SK-N-SH (cell line): ENCODE results near the gene MYLK. TPM values are rescaled to one million over a fixed set of nuclear protein-coding genes. Genes with fewer than 3 reads are reported as not detected.

ENCODE experiments used
- CTCF ChIA-PET: fragments of 300-600, 350-600 bp; formaldehyde crosslinking; extraction: SDS; loops from one replicate; lab custom pipeline; 2021; lab: Yijun Ruan, JAX
- POLR2A ChIA-PET: fragments of 350-600 bp; sonication (Branson Sonifier 250); formaldehyde crosslinking; extraction: SDS; loops from one replicate; lab custom pipeline; 2020; ENCODE audit warnings: antibody characterized with exemption, inconsistent platforms; lab: Yijun Ruan, JAX
- DNase-seq: peaks from one replicate; pipeline ENCODE4 v3.0.0; 2012
- H2AFZ ChIP-seq: fragments of 200-600 bp; sonication (generic); 2 replicates; pipeline ENCODE4 v1.8.1; 2016; ENCODE audit warnings: antibody characterized with exemption, mild to moderate bottlenecking, low read depth
- H3F3A ChIP-seq: fragments of 200-600 bp; sonication (generic); replicated peaks from 2 replicates; pipeline ENCODE3; 2016; ENCODE audit warnings: antibody characterized with exemption, mild to moderate bottlenecking; ENCODE audit not compliant: insufficient read depth
- H3K27ac ChIP-seq, 2 experiments: fragments of 200-500 bp in 1 of 2; fragments of 200-600 bp in 1 of 2; sonication (Bioruptor generic) in 1 of 2; sonication (generic), shearing (Covaris generic) in 1 of 2; 2 replicates each; pipeline versions ENCODE4 v1.5.1 to v1.6.1; 2014 to 2016; ENCODE audit warnings: low read depth in 2 of 2, inconsistent platforms in 1 of 2, low read length in 1 of 2, mild to moderate bottlenecking in 1 of 2, mixed read lengths in 1 of 2
- H3K27me3 ChIP-seq: fragments of 200-600 bp; sonication (generic), shearing (Covaris generic); 2 replicates; pipeline ENCODE4 v1.6.1; 2016; ENCODE audit warnings: mixed run types; ENCODE audit not compliant: insufficient read depth
- H3K36me3 ChIP-seq, 2 experiments: fragments of 200-500 bp in 1 of 2; fragments of 200-600 bp in 1 of 2; sonication (Bioruptor generic) in 1 of 2; sonication (generic) in 1 of 2; replicated peaks in 1 of 2; 2 replicates each; pipeline versions ENCODE3 to v1.5.1; 2014 to 2016; ENCODE audit warnings: low read length in 1 of 2, mild to moderate bottlenecking in 1 of 2; ENCODE audit not compliant: insufficient read depth in 2 of 2, control insufficient read depth in 1 of 2
- H3K4me1 ChIP-seq, 2 experiments: fragments of 200-500 bp in 1 of 2; fragments of 200-600 bp in 1 of 2; sonication (Bioruptor generic) in 1 of 2; sonication (generic), shearing (Covaris generic) in 1 of 2; 2 replicates each; pipeline versions ENCODE4 v1.5.1 to v1.6.1; 2014 to 2016; ENCODE audit warnings: low read depth in 1 of 2, low read length in 1 of 2, mixed run types in 1 of 2; ENCODE audit not compliant: insufficient read depth in 2 of 2, control insufficient read depth in 1 of 2
- H3K4me2 ChIP-seq: fragments of 200-600 bp; sonication (generic), shearing (Covaris generic); 2 replicates; pipeline ENCODE4 v1.6.1; 2017; ENCODE audit warnings: mixed run types
- H3K4me3 ChIP-seq, 2 experiments: fragments of 200-500 bp in 1 of 2; fragments of 200-600 bp in 1 of 2; sonication (Bioruptor generic) in 1 of 2; sonication (generic), shearing (Covaris generic) in 1 of 2; 2 replicates each; pipeline versions ENCODE4 v1.5.1 to v1.8.1; 2014 to 2016; ENCODE audit warnings: low read depth in 2 of 2, inconsistent platforms in 1 of 2, low read length in 1 of 2, mild to moderate bottlenecking in 1 of 2, mixed read lengths in 1 of 2, moderate library complexity in 1 of 2
- H3K79me2 ChIP-seq: fragments of 200-600 bp; sonication (generic); 2 replicates; pipeline ENCODE4 v1.8.1; 2017; ENCODE audit warnings: mild to moderate bottlenecking; ENCODE audit not compliant: insufficient read depth
- H3K9ac ChIP-seq: fragments of 200-600 bp; sonication (generic); 2 replicates; pipeline ENCODE4 v1.6.1; 2017; ENCODE audit warnings: mixed run types
- H3K9me2 ChIP-seq: fragments of 200-600 bp; sonication (generic); 2 replicates; pipeline ENCODE4 v1.6.1; 2017; ENCODE audit warnings: mixed run types
- H3K9me3 ChIP-seq: fragments of 200-600 bp; sonication (generic); 2 replicates; pipeline ENCODE4 v1.6.1; 2017; ENCODE audit warnings: mixed run types, mild to moderate bottlenecking, moderate library complexity
- H4K20me1 ChIP-seq: fragments of 200-600 bp; sonication (generic); 2 replicates; pipeline ENCODE4 v1.6.1; 2017; ENCODE audit warnings: mild to moderate bottlenecking, mixed run types; ENCODE audit not compliant: insufficient read depth
- EP300 ChIP-seq, 2 experiments: IDR thresholded peaks; 2 replicates each; pipeline versions ENCODE4 v1.4.0 to v1.6.1; 2012; ENCODE audit warnings: borderline replicate concordance in 1 of 2, low read depth in 1 of 2, low read length in 1 of 2
- FOSL2 ChIP-seq: IDR thresholded peaks from 2 replicates; pipeline ENCODE4 v1.4.0; 2012; ENCODE audit warnings: low read depth, mild to moderate bottlenecking, moderate library complexity, borderline replicate concordance
- FOXJ3 ChIP-seq: sonication (generic); formaldehyde crosslinking; IDR thresholded peaks from 2 replicates; pipeline ENCODE4 v1.5.1; 2020; ENCODE audit warnings: mild to moderate bottlenecking, missing genetic modification reagents
- GABPA ChIP-seq: IDR thresholded peaks from 2 replicates; pipeline ENCODE4 v1.4.0; 2012; ENCODE audit warnings: low read depth, mild to moderate bottlenecking
- GATA2 ChIP-seq: sonication (generic); formaldehyde crosslinking; IDR thresholded peaks from 2 replicates; pipeline ENCODE4 v1.5.0; 2020; ENCODE audit warnings: mild to moderate bottlenecking, missing genetic modification reagents
- MEF2A ChIP-seq: IDR thresholded peaks from 2 replicates; pipeline ENCODE4 v1.4.0; 2012; ENCODE audit warnings: low read depth, borderline replicate concordance
- MXI1 ChIP-seq: IDR thresholded peaks from 2 replicates; pipeline ENCODE4 v1.6.1; 2012; ENCODE audit warnings: mild to moderate bottlenecking, low read depth, low read length, improper control_type of control experiment
- NFIC ChIP-seq: IDR thresholded peaks from 2 replicates; pipeline ENCODE4 v1.4.0; 2012; ENCODE audit warnings: borderline replicate concordance
- NRF1 ChIP-seq: IDR thresholded peaks from 2 replicates; pipeline ENCODE4 v1.6.1; 2012; ENCODE audit warnings: low read depth, mild to moderate bottlenecking, low read length
- POLR2AphosphoS5 ChIP-seq: IDR thresholded peaks from 2 replicates; pipeline ENCODE4 v1.6.1; 2012; ENCODE audit warnings: low read depth, low read length
- RCOR1 ChIP-seq: fragments of 150-350 bp; IDR thresholded peaks from 2 replicates; pipeline ENCODE4 v1.6.1; 2017; ENCODE audit warnings: antibody characterized with exemption, low read length
- SIN3A ChIP-seq: IDR thresholded peaks from 2 replicates; pipeline ENCODE4 v1.6.1; 2012; ENCODE audit warnings: low read depth, mild to moderate bottlenecking, low read length, moderate library complexity, borderline replicate concordance
- TCF12 ChIP-seq: IDR thresholded peaks from 2 replicates; pipeline ENCODE4 v1.4.0; 2012
- TEAD4 ChIP-seq: IDR thresholded peaks from 2 replicates; pipeline ENCODE4 v1.4.0; 2012; ENCODE audit warnings: mild to moderate bottlenecking, borderline replicate concordance; ENCODE audit not compliant: insufficient read depth
- YY1 ChIP-seq: IDR thresholded peaks from 2 replicates; pipeline ENCODE4 v1.4.0; 2012; ENCODE audit warnings: low read depth, mild to moderate bottlenecking
- WGBS: methylation state at CpG from one replicate; pipeline ENCODE4 v1.1.6; 2017; ENCODE audit warnings: low lambda C conversion rate; 5-methylcytosine and 5-hydroxymethylcytosine counted together
- polyA plus RNA-seq, 3 experiments: library from polyadenylated mRNA; depleted of rRNA; stranded (reverse); fragments of >200 nt; gene quantifications; 2 replicates each; pipeline ENCODE4 v1.2.3, GENCODE V29; 2012
- TF ChIP-seq, protein P1 (sequence below): IDR thresholded peaks from 2 replicates; pipeline ENCODE4; 2012
- TF ChIP-seq, protein P2 (sequence below): fragments of 150-350 bp; IDR thresholded peaks from 2 replicates; pipeline ENCODE4 v1.6.1; 2017; ENCODE audit warnings: antibody characterized with exemption, low read length, low read depth, borderline replicate concordance
- TF ChIP-seq, protein P3 (sequence below): fragments of 200-600 bp; sonication (generic); IDR thresholded peaks from 2 replicates; pipeline ENCODE4 v1.6.1; 2017; ENCODE audit warnings: antibody characterized with exemption, mild to moderate bottlenecking, moderate library complexity
- TF ChIP-seq, protein P4 (sequence below): IDR thresholded peaks from 2 replicates; pipeline ENCODE4 v1.4.0; 2012; ENCODE audit warnings: low read depth, borderline replicate concordance

The MYLK gene
- polyA plus RNA-seq, 1 of the 3 experiments (the other 2 are of a cell fraction): 272 TPM

DNA sequence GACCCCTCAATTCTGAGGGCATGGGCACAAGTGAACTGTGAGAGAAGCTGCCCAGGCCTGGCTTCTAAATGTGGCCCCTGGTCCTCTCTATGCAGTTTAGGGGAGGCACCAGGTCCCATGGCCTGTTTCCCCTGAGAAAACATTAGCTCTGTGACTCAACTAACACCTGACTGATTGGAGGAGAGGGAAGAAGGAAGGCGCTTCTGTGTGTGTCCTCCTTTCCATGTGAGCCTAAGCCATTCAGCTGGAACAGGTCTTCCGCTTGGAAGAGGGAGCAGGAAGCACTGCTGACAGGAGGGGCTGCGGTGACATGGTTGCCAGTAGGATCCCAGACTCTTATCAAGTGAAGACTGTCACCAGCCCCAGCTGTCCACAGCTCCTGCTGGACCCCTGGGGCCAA, 79.5 kb downstream of the MYLK start:
- Histone ChIP-seq H3K4me2 (no peak overlapping the region), H3K9me3 (no peaks in the 10 kb centered on the region), H3K27ac (peak overlapping the region in 1 of 2 experiments; percentile 24; a peak in 1 of 4 replicates), H3K36me3 (peaks cover 53 to 64% of the 10 kb centered on the region in 2 experiments), H3K4me1 (peaks cover 0 to 53% of the 10 kb centered on the region in 2 experiments; a peak in 2 of 4 replicates), H3F3A (peaks cover 13% of the 10 kb centered on the region), H3K4me3 (no peak overlapping the region), H3K79me2 (peaks cover 47% of the 10 kb centered on the region), H3K27me3 (no peaks in the 10 kb centered on the region), H3K9ac (no peak overlapping the region), H4K20me1 (no peaks in the 10 kb centered on the region), H3K9me2 (no peaks in the 10 kb centered on the region), H2AFZ (no peak overlapping the region)
- CTCF ChIA-PET: no interaction called here
- 100% methylated on average over 1 of the region's 3 CpGs for WGBS
- POLR2A ChIA-PET: no interaction called here
- DNase-seq: no peak
- TF ChIP-seq, protein P1, sequence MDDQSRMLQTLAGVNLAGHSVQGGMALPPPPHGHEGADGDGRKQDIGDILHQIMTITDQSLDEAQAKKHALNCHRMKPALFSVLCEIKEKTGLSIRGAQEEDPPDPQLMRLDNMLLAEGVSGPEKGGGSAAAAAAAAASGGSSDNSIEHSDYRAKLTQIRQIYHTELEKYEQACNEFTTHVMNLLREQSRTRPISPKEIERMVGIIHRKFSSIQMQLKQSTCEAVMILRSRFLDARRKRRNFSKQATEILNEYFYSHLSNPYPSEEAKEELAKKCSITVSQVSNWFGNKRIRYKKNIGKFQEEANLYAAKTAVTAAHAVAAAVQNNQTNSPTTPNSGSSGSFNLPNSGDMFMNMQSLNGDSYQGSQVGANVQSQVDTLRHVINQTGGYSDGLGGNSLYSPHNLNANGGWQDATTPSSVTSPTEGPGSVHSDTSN: no peak

DNA sequence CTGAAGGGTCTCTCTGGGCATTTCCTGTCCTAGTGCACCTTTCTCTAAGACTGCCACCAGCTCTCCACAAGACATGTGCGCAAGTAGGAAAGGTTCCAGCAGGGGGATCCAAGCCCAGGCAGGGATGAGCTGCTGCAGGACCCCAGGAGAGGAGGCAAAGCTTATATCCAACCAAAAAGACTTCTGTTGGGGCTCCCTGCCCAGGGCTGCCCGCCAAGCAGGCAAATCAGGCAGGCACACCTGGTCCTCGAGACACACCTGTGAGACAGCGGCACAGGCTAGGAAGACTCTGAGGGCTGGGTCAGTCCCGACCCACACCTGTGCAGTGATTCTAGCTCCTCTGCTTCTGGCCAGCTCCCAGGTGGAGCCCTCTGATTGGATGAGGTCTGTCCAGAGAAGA, 80.6 kb downstream of the MYLK start:
- CTCF ChIA-PET: interaction anchor here (0.7 to 1.7 kb wide), 5 partner anchors 9 to 80 kb away, joined by 3 to 5 read pairs (median 4); no protein-coding TSS in a partner anchor
- 50% methylated on average over 2 of the region's 5 CpGs for WGBS
- H3K36me3 ChIP-seq: peaks cover 52 to 62% of the 10 kb centered on the region in 2 experiments
- no peak for DNase-seq
- no peaks in the 10 kb centered on the region for H3K9me2 ChIP-seq
- no peak overlapping the region for H3K4me2 ChIP-seq
- H2AFZ ChIP-seq: no peak overlapping the region
- no peaks in the 10 kb centered on the region for H4K20me1 ChIP-seq
- H3K4me1 ChIP-seq: peaks cover 0 to 56% of the 10 kb centered on the region in 2 experiments; a peak in 2 of 4 replicates
- no peaks in the 10 kb centered on the region for H3K27me3 ChIP-seq
- H3K27ac ChIP-seq: no peak overlapping the region; a peak in 1 of 4 replicates
- H3K9me3 ChIP-seq: no peaks in the 10 kb centered on the region
- H3K4me3 ChIP-seq: no peak overlapping the region
- peaks cover 45% of the 10 kb centered on the region for H3K79me2 ChIP-seq
- H3F3A ChIP-seq: peaks cover 13% of the 10 kb centered on the region
- POLR2A ChIA-PET: no interaction called here
- H3K9ac ChIP-seq: no peak overlapping the region
- no peak for TF ChIP-seq YY1
- no peak for TF ChIP-seq RCOR1
- TF ChIP-seq TEAD4: no peak
- TF ChIP-seq, protein P2, sequence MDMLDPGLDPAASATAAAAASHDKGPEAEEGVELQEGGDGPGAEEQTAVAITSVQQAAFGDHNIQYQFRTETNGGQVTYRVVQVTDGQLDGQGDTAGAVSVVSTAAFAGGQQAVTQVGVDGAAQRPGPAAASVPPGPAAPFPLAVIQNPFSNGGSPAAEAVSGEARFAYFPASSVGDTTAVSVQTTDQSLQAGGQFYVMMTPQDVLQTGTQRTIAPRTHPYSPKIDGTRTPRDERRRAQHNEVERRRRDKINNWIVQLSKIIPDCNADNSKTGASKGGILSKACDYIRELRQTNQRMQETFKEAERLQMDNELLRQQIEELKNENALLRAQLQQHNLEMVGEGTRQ: no peak
- TF ChIP-seq, protein P1: no peak
- TF ChIP-seq TCF12: no peak
- TF ChIP-seq MXI1: no peak
- TF ChIP-seq, protein P3, sequence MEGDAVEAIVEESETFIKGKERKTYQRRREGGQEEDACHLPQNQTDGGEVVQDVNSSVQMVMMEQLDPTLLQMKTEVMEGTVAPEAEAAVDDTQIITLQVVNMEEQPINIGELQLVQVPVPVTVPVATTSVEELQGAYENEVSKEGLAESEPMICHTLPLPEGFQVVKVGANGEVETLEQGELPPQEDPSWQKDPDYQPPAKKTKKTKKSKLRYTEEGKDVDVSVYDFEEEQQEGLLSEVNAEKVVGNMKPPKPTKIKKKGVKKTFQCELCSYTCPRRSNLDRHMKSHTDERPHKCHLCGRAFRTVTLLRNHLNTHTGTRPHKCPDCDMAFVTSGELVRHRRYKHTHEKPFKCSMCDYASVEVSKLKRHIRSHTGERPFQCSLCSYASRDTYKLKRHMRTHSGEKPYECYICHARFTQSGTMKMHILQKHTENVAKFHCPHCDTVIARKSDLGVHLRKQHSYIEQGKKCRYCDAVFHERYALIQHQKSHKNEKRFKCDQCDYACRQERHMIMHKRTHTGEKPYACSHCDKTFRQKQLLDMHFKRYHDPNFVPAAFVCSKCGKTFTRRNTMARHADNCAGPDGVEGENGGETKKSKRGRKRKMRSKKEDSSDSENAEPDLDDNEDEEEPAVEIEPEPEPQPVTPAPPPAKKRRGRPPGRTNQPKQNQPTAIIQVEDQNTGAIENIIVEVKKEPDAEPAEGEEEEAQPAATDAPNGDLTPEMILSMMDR: no peak
- no peak for TF ChIP-seq NRF1
- no peak for TF ChIP-seq MEF2A
- no peak for TF ChIP-seq NFIC
- no peak for TF ChIP-seq GATA2
- TF ChIP-seq POLR2AphosphoS5: no peak
- TF ChIP-seq FOXJ3 (CRISPR knock-in tag): no peak
- TF ChIP-seq FOSL2: no peak
- TF ChIP-seq, protein P4, sequence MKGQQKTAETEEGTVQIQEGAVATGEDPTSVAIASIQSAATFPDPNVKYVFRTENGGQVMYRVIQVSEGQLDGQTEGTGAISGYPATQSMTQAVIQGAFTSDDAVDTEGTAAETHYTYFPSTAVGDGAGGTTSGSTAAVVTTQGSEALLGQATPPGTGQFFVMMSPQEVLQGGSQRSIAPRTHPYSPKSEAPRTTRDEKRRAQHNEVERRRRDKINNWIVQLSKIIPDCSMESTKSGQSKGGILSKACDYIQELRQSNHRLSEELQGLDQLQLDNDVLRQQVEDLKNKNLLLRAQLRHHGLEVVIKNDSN: no peak
- no peak for TF ChIP-seq GABPA
- TF ChIP-seq EP300 (IDR thresholded peaks at IDR 0.05; ENCODE audit: borderline replicate concordance in 1 of 2, low read depth in 1 of 2, low read length in 1 of 2): no peak
- TF ChIP-seq SIN3A: no peak
